Midbrain (tissue), 1 donor: ENCODE measurements around the gene PLEKHH2.
"Not testable (repeated sequence)": the region's sequence is repeated elsewhere in the genome, so short reads cannot be mapped to it uniquely, and the experiment has no call there.

Source experiments
- DNase-seq: peaks from one replicate; lab custom pipeline; 2025; lab: John Stamatoyannopoulos, UW

Gene PLEKHH2

DNA sequence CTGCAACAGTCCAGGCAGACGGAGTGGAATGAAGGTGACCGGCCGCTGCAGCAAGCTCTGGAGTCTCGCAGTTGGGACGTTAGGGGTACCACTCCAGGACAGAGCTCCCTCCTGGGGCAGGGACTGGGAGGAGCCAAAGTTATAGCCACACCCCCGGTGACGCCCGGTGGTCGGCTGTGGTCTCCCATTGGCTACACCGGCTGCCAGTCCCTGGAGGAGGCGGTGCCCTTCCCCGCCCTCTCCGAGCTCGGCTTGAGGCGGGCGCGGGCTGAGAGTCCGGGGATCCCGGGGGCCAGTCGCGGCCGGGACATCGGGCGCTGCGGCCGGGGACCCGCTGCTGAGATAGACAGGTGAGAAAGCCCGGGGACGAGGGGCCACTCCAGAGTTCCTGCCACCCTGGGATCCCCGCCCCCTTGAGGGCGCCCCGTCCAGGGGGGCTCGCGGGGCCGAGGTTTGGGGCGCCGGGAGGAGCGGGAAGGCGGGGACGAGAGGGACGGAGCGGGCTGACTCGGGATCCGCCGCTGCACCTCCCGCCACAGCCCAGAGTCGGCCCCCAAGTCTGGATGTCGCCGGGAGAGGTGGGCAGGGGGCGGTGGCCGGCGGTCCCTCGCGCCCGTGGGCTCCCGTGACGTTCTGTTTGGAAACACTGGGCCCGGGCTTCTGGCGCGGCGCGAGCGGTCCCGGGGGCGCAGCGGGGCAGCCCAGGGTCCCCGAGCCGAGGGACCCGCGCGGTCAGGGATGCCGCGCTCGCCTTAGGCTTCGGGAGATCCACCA lies at the start of gene PLEKHH2:
Gene PLEKHH2 (plus strand): TSS at position 231 of the 774 bp plus-strand sequence. CDS start 7,414 bp downstream, outside the sequence.
- peak; percentile 82 for DNase-seq

DNA sequence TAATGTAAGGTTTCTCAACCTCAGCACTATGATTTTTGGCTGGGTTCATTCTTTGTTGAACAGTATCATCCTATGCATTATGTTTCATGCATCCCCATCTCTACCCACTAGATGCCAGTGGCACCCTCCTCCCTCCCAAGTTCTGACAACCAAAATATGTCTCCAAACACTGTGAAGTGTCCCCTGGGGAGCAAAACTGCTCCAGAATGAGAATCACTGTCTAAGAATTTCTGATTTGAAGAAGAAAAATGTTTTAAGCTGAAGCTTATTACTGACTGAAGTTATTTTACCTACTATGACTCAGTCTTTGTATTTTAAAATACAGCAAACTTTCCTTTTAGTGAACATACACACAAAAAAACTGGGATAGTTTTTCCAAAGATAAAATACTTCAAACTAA lies 44.6 kb upstream of the PLEKHH2 start:
- no peak for DNase-seq

DNA sequence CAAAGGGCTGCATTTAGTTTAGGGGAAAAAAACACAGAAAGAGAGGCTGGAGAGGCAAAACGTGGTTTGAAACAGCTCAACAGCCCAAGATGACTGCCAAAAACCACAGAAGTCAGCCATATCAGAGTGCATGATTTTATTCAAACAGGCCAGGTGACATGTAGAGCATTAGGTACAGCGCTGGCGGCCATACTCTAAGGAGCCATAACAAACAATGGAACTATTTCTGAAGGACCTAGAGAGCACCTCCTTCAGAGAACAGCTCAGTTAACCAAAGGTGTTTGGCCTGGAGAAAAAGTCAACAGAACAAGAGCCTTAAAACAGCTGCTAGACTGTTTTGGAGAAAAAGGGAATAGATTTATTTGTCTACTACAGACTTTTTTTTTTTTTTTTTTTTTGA lies 43.8 kb upstream of the PLEKHH2 start:
- no peak for DNase-seq

DNA sequence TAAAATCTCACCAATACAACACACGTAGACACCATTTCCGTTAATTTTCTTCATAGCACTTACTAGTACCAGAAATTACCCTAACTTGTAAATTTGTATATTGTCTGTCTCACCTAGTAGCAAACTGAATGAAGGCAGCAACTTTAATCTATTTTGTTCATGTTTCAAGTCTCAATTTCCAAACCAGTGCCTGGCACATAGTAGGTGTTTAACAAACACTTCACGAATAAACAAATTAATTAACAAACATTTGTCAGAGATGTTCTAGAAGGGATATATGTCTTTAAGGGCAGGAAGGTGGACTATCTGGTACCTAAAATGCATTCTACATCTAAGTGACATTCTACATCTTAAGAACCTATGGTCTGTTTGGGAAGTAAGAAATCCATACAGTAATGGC lies 42.2 kb upstream of the PLEKHH2 start:
- no peak for DNase-seq

DNA sequence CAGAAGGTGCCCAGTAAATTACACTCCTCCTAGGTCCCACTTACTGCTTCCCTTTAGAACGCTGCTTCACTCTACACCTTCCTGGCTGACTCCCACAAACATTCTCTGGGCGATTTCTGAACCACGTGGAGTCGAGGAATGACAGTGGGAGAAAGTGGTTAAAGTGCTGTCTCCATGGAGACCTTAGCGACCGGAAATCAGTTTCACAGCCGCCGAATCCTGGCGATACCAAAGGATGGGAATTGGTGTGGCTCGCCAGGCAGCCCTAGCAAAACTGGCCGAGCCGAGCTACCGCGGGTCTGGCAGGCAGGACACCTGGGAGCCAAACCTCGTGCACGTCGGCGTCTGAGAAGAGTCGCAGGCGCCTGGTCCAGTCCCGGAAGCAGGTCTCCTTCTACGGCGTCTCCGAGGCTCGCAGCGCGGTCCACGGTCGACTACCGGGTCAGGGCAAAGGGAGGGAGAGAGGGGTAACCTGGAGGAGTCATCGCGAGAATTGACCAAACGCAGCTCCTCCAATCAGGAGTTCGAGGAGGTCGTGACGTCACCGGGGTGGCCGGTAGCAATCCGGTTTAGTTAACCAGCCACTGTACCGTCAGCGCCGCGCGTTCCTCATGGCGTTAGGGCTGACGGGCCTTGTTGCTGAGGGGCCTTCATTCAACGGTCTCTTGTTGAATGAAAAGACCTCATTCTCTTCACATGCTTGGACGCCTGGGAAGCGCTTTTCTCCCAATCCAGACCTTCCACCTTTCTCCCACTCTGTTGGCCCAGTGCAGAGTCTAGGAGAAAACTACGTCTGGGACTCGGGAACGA lies 41.3 kb upstream of the PLEKHH2 start, which contains the start of gene THADA:
Gene THADA (minus strand): TSS at position 436 of the 810 bp plus-strand sequence. CDS start 3,646 bp downstream, outside the sequence.
- peak; percentile 98 for DNase-seq

DNA sequence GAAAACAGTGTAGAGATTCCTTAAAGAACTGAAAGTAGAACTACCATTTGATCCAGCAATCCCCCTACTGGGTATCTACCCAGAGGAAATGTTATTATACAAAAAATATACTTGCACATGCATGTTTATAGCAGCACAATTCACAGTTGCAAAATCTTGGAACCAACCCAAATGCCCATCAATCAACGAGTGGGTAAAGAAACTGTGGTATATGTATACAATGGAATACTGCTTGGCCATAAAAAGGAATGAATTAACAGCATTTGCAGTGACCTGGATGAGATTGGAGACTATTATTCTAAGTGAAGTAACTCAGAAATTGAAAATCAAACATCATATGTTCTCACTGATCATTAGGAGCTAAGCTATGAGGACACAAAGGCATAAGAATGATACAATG lies 36.5 kb upstream of the PLEKHH2 start:
- not testable (repeated sequence) for DNase-seq

DNA sequence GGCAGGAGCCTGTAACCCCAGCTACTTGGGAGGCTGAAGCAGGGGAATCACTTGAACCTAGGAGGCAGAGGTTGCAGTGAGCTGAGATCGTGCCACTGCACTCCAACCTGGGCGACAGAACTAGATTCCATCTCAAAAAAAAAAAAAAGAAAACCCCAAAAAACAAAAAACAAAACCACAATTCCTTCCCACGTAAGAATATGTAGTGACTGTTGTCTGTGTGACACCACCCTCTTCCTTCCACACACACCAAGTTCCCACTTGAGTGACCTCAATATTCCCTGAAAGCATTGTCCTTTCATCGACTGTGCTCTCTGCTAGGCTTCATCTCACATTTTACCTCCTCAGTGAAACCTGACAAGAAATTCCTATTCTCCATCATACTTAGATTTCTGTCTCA lies 32.4 kb upstream of the PLEKHH2 start:
- no peak for DNase-seq

DNA sequence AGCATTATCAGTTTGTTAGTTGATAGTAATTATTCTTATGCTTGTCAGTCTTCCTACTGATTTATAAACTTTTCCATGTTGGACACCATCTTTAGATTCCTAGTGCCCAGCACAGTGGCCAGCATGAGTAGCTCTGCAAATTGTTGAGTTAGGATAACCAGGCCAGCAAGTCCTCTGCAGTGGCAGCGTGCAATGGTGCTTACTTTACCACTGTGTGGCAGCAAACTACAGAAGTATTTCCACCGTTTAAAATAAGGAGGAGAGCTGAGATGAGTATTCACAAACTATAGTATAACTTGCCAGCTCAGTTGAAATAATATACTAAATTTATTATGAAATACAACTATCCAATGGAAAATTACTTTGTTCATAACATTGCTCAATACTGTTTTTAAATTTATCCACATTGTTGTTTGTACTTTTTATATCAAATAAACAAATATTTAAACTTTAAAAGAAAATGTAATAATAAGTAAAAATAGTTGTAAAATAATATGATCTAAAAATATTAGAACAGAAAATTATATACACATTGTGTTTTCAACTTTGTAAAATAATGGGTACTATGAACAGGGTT lies 31.9 kb upstream of the PLEKHH2 start:
- DNase-seq: peak; percentile 34

DNA sequence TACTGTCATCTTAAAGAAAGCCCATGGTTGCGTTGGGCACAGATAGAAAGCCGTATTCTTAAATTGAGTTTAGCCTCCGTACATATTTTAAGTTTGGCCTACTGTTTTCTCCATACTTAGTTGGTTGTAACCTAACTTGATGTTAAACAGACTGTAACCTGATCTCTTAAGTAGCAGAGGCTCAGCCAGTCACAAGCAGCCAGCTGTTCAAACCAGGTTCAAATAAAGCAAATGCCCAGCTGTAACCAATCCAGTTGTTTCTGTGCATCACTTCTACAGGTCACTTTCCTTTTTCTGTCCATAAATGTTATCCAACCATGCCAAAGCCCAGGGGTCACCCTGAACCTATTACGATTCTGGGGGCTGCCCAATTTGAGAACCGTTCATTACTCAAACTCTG lies 31.2 kb upstream of the PLEKHH2 start:
- no peak for DNase-seq

DNA sequence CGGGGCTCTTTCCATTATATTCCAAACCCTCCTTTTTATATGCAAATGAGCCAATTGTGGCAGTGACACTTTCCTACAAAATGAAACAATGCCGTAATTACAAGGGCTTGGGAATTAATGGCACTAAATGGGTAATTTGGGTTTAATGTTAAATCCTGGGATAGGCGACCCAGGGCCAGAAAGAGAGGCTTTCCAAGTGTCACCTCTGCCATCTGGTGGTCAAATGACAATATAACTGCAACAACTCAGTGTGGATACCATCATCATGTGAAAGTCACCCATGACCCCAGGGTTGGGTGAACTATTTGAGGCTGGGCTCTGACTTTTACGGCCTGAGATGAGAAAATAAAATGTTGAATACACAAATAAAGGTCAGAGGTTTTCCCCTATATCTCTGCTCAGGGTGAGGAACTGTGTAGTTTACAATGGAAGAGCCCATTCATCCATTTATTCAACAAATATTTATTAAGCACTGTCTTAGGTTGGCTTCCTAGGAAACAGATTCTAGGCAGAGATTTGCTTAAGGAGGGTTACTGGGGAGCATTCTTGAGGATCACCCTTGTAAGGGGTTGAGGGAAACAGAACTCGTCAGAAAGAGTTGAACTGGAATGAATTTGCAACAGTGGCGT lies 27.7 kb upstream of the PLEKHH2 start:
- DNase-seq: peak; percentile 59

DNA sequence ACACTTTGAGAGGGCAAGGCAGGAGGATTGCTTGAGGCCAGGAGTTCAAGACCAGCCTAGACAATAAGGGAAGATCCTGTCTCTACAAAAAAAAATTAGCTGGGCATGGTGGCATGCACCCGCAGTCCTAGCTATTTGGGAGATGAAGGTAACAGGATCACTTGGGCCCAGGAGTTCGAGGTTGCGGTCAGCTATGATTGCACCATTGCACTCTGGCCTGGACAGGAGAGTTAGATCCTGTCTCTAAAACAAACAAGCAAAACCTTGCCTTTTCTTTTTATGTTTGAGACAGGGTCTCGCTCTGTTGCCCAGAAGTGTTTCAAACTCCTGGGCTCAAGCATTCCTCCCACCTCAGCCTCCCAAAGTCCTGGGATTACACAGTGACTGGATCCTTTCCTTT lies 26.7 kb upstream of the PLEKHH2 start:
- no peak for DNase-seq

DNA sequence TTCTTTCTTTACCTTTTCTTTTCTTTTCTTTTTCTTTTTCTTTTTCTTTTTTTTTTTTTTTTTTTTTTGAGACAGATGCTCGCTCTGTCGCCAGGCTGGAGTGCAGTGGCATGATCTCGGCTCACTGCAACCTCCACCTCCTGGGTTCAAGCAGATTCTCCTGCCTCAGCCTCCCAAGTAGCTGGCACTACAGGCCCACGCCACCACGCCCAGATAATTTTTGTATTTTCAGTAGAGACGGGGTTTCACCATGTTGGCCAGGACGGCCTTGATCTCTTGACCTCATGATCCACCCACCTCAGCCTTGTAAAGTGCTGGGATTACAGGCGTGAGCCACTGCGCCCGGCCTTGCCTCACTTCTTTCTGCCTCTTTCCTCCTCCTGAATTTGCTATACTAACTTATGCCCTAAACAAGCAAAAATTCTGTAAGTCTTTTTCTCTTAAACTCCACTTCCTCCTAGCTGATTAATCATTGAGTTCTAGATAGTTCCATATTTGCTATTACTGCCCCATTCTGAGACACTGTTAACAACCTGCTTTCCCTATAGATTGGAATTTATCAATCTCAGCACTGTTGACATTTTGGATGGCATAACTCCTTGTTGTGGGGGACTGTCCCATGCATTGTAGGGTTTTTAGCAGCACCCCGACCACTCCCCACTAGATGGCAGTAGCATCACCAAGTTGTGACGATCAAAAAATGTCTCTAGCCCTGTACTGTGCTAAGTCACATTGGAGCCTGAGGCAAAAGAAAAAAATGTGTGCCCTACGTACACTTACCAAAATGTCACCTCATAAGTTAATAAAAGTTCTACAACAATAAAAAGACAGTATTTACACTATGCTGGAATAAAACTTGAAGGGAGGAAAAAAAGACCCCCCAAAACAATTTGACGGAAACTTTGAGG lies 24.8 kb upstream of the PLEKHH2 start:
- peak; percentile 83 for DNase-seq

DNA sequence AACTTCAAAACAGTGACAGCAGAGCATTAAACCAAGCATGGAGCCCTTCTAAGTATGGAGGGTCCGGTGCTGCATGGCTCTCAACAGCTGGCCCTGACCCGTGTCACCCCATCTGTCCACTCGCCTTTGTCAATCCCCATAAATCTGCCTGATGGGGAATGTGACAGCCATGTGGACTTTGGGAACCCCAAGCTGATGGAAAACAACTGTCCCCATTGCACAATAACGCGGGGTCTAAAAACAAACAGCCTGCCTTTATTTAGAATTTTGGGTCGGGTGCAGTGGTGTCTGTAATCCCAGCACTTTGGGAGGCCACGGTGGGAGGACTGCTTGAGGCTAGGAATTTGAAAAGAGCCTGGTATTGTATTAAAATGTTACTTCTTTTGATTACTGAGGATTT lies 24.1 kb upstream of the PLEKHH2 start:
- DNase-seq: no peak

DNA sequence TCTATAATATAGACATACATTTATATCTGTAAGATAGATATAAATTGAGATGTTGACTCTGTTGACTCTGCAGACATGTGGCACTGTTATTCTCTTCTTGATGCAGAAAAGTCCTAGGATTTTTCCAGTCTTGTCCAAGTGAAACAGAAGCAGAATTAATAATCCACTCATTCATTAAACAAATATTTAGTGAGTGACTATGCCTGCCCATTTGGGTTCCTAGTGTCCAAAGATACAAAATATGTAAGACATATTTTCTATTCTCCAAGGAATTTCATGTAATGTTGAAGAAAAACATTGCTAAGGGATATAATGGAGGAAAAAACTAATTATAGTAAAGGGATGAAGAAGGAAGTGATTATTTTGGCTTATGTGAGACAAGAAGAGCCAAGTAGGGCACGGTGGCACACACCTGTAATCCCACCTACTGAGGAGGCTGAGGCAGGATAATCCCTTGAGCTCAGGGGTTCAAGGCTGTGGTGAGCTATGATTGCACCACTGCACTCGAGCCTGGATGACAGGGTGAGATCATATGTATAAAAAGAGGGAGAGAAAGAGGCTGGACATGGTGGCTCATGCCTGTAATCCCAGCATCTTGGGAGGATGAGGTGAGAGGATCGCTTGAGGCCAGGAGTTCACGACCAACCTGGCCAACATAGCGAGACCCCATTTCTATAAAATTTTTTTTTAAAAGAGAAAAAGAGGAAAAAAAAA lies 19.9 kb upstream of the PLEKHH2 start:
- no peak for DNase-seq

DNA sequence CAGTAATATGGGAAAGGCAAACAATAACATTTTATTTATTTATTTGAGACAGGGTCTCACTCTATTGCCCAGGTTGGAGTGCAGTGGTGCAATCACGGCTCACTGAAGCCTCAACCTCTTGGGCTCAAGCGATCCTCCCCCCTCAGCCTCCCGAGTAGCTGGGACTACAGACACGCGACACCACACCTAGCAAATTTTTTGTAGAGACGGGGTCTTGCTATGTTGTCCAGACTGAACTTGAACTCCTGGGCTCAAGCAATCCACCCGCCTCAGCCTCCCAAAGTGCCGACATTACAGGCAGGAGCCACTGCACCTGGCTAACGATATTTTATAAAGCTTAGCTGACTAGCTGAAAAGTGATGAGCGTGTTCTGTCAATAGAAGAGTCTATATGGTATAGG lies 17.5 kb upstream of the PLEKHH2 start:
- DNase-seq: no peak

DNA sequence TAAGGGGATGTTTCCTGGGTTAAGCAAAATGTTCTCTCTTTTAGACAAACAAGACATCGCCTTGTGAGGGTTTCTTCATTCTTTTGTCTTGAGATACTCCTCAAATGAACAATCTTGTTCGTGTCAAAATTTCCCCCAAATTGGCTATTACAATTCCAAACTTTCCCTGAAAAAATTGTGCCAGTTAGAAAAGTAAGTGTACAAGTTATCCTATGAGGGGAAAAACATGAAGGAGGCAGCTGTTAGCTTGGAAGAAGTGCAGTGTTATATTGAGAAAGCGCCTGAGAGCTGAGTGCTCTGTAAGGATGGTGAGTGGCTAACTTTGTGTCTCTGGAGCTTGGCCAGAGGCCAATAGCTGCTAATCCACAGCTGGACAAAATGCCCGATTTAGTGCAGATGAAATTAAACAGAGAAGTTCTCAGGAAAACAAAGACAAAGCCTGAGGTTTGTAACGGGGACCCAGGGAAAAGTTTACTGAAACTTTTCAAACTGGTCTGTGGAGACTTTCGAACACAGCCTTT lies 14.1 kb upstream of the PLEKHH2 start:
- DNase-seq: no peak

DNA sequence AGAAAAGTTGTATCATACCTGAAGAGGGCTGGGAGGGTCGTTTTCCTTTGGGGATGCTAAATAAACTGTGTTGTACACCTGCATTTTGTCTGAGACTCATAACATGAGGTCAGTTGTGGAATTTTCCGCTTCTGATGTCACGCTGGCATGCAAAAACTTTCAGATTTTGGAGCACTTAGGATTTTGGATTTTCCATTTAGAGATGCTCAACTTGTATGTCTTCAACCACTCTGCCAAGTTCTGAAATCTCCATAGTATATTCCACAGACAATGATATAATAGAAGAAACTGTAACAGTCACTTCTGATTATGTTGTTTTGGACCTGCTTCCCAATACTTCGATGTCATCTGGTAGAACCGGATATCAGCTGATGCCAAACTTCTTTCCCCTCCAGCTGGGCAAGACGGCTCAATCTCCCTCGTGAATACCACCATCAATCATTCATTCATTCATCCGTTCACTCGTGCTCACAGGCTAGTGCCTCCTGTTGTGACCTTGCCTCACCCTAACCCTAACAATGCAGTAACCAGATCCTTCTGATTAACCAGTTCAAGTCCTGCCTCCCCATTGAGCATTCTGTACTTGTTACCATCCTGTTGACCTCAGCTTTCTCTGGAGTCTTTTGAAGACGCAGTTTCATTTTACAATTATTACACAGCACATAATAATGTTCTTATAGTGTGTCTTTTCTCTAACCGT lies 5.3 kb upstream of the PLEKHH2 start:
- DNase-seq: no peak

DNA sequence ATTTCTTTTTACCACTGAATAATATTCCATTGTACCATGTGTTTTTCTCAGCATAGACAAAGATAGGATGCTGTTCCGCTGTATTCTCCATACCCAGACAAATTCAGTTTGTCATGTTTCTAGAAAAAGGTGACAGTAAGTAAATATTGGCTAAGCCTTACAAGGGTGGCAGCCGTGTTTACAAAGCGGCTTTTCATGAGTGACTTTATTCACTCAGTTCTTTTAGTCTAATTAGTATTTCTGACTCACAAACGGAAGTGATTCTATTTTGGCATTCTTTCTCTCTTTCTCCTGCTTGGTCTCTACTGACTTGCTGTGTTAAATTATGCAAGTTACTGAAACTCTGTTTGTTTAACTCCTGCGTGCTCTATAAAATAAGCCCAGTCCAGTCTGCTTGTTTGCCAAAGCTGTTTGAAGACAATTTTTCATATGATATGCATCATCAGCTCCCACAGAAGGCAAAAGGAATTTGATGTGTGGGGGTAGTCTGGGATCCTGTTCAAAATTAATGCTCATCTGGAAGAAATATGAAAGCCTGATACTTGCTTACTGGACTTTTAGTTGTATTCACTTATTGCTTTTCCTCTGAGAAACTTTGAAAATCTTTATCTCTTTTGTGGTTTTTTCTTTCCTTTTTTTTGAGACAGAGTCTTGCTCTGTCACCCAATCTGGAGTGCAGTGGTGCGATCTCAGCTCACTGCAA lies 2.3 kb upstream of the PLEKHH2 start:
- DNase-seq: peak; percentile 23

DNA sequence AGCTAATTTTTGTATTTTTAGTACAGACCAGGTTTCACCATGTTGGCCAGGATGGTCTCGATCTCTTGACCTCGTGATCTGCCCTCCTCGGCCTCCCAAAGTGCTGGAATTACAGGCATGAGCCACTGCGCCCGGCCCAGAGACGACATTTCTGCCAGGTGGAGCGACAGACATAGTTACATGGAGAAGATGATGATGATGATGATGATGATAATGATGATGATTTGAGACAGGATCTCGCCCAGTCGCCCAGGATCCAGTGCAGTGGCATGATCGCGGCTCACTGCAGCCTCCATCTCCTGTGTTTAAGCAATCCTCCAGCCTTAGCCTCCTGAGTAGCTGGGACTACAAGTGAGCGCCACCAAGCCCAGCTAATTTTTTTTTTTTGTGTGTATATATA lies 907 bp upstream of the PLEKHH2 start:
- not testable (repeated sequence) for DNase-seq
